ENCODE results near the gene TBC1D5. TPM values are rescaled to one million over a fixed set of nuclear protein-coding genes. Genes with fewer than 3 reads are reported as not detected.
A peak's percentile ranks its signal among the peaks of the same experiment; 100 is the strongest.
"Not testable (repeated sequence)": the region's sequence is repeated elsewhere in the genome, so short reads cannot be mapped to it uniquely, and the experiment has no call there.

Gene TBC1D5
- polyA plus RNA-seq, 1 donor from 2014 or later = 63.0 TPM

DNA sequence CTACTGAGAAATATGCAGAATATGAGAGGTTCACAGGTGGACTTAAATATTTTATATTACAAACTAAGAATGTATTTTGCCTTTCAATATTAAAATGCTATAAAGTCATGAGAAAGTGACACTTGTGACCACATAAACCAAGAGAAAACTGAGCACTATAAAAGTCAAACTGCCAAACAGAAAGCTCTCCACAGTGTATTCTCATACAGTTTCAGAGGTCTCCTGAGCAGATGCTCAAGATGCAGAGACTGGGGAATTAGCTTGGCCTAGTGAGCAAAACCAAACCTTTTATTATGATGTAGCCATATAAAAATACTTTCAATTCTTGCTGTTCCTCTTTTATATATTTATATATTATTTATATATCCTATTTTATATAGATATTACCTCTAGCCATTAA, 227.8 kb downstream of the TBC1D5 start:
- no peaks in the 10 kb centered on the region for H3K9me3 Mint-ChIP-seq
- no peak overlapping the region for H3K27ac Mint-ChIP-seq
- no peaks in the 10 kb centered on the region for H3K27me3 Mint-ChIP-seq
- H3K36me3 Mint-ChIP-seq = peaks cover 4% of the 10 kb centered on the region
- H3K4me3 Mint-ChIP-seq = no peak overlapping the region
- H3K4me1 Mint-ChIP-seq = peaks cover 12 to 36% (median 24%) of the 10 kb centered on the region in 3 donors

- Mint-ChIP-seq H3K27ac (no peak overlapping the region), H3K4me1 (peaks cover 1 to 9% (median 5%) of the 10 kb centered on the region in 3 donors), H3K36me3 (no peaks in the 10 kb centered on the region), H3K27me3 (no peaks in the 10 kb centered on the region), H3K9me3 (no peaks in the 10 kb centered on the region), H3K4me3 (no peak overlapping the region)
These were observed 232.2 kb downstream of the TBC1D5 start for GRCh38 chr3:17510265-17510664.

DNA sequence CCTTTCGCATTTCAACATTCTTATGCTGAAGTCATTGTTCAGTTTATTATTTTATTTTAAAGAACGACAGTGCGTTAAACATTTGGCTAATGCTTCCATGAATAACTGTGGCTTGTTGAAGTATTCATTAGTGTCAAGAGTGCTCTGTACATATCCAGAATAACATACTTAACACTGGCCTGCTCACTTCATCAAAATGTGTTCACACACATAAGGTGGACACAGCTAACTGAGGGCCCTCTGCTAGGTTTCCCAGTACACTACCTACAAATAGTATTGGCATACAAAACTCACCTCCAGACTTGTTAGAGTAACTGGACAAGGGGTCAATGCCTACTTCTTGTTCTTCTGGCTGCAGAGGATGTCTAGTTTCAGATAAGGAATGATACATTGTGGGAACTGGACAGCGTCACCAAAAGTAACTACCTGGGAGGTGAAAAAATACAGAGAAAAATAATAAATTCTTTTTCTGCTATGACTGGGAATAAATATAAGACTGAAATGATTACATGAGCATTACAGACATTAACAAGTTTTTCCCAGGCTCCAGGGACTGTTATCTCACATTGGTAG, 234.2 kb downstream of the TBC1D5 start:
- Mint-ChIP-seq H3K4me3 (no peak overlapping the region), H3K27me3 (no peaks in the 10 kb centered on the region), H3K4me1 (peaks cover 0 to 9% (median 1%) of the 10 kb centered on the region in 3 donors), H3K27ac (no peak overlapping the region), H3K36me3 (peaks cover 2% of the 10 kb centered on the region), H3K9me3 (no peaks in the 10 kb centered on the region)

DNA sequence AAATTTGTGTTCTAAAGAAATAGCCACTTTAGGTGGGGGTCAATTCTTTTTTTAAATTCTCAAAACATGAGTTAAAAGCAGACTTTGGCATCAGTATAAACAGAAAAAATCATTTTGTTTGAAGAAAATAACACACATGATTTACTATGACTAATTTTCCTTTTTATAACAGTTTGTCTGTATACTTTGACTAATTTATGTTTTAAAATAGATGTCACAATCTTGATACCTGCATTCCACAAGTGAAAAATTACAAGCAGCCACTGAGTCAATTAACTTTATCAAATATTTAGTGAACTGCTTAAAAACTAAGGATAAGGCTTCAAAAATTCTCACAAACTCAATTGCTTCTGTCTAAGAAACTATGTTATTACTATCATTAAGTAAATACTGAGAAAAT, 235.0 kb downstream of the TBC1D5 start:
- H3K36me3 Mint-ChIP-seq = peaks cover 2% of the 10 kb centered on the region
- H3K27ac Mint-ChIP-seq = no peak overlapping the region
- no peaks in the 10 kb centered on the region for H3K27me3 Mint-ChIP-seq
- H3K4me3 Mint-ChIP-seq = no peak overlapping the region
- H3K4me1 Mint-ChIP-seq = peaks cover 0 to 5% (median 1%) of the 10 kb centered on the region in 3 donors
- no peaks in the 10 kb centered on the region for H3K9me3 Mint-ChIP-seq

- no peak overlapping the region for H3K4me3 Mint-ChIP-seq
- H3K27ac Mint-ChIP-seq = no peak overlapping the region
- peaks cover 0 to 4% (median 1%) of the 10 kb centered on the region in 3 donors for H3K4me1 Mint-ChIP-seq
- H3K27me3 Mint-ChIP-seq = no peaks in the 10 kb centered on the region
- H3K36me3 Mint-ChIP-seq = peaks cover 2% of the 10 kb centered on the region
- H3K9me3 Mint-ChIP-seq = no peaks in the 10 kb centered on the region
These were observed 236.6 kb downstream of the TBC1D5 start for GRCh38 chr3:17505856-17506255.

GRCh38 chr3:17501745-17502144, 240.7 kb downstream of the TBC1D5 start:
- no peaks in the 10 kb centered on the region for H3K27me3 Mint-ChIP-seq
- H3K4me3 Mint-ChIP-seq = no peak overlapping the region
- H3K9me3 Mint-ChIP-seq = peaks cover 0 to 1% (median 0%) of the 10 kb centered on the region in 3 donors
- peaks cover 6% of the 10 kb centered on the region for H3K36me3 Mint-ChIP-seq
- H3K4me1 Mint-ChIP-seq = peaks cover 0 to 2% (median 0%) of the 10 kb centered on the region in 3 donors
- H3K27ac Mint-ChIP-seq = no peak overlapping the region

DNA sequence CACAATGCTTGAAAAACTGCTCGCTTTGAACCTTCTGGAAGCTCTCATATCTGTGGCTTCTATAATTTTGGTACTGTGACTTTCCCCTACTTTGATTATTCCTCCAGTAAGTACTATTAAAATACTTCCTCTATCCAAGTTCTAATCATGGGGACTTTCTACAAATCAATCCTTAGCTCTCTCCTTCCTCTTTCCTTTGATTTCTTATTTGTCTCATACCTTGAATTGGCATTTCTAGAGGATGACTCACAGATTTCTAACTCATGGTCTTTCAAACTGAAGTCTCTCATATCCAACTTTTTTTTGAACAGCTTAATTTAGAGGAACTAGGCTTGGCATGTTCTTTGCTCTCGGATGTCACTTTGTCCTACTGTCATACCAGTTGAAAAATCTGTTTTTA, 241.8 kb downstream of the TBC1D5 start:
- Mint-ChIP-seq H3K27me3 (no peaks in the 10 kb centered on the region), H3K36me3 (peaks cover 12% of the 10 kb centered on the region), H3K4me3 (no peak overlapping the region), H3K27ac (no peak overlapping the region), H3K4me1 (peaks cover 0 to 2% (median 0%) of the 10 kb centered on the region in 3 donors), H3K9me3 (peaks cover 0 to 5% (median 0%) of the 10 kb centered on the region in 3 donors)

GRCh38 chr3:17494117-17494809, 248.2 kb downstream of the TBC1D5 start:
- H3K27ac Mint-ChIP-seq = no peak overlapping the region
- H3K9me3 Mint-ChIP-seq = peaks cover 6 to 11% (median 9%) of the 10 kb centered on the region in 3 donors
- peaks cover 0 to 2% (median 0%) of the 10 kb centered on the region in 3 donors for H3K4me1 Mint-ChIP-seq
- peaks cover 19% of the 10 kb centered on the region for H3K36me3 Mint-ChIP-seq
- H3K4me3 Mint-ChIP-seq = no peak overlapping the region
- H3K27me3 Mint-ChIP-seq = no peaks in the 10 kb centered on the region

GRCh38 chr3:17491601-17492000, 250.8 kb downstream of the TBC1D5 start:
- Mint-ChIP-seq H3K36me3 (peaks cover 14% of the 10 kb centered on the region), H3K27me3 (no peaks in the 10 kb centered on the region), H3K4me1 (peaks cover 0 to 2% (median 0%) of the 10 kb centered on the region in 3 donors), H3K4me3 (peak overlapping the region in 1 of 4 donors; percentile 2), H3K27ac (peak overlapping the region in 1 of 3 donors; percentile 45), H3K9me3 (peaks cover 7 to 15% (median 8%) of the 10 kb centered on the region in 3 donors)

GRCh38 chr3:17491190-17491589, 251.2 kb downstream of the TBC1D5 start:
- H3K27me3 Mint-ChIP-seq, H3K4me1 Mint-ChIP-seq: not testable (repeated sequence)
- Mint-ChIP-seq H3K36me3 (peaks cover 14% of the 10 kb centered on the region), H3K4me3 (peak overlapping the region in 1 of 4 donors; percentile 2), H3K9me3 (peaks cover 7 to 15% (median 8%) of the 10 kb centered on the region in 3 donors), H3K27ac (peak overlapping the region in 1 of 3 donors; percentile 45)

GRCh38 chr3:17489139-17489538, 253.3 kb downstream of the TBC1D5 start:
- Mint-ChIP-seq H3K27ac (peak overlapping the region in 1 of 3 donors; percentile 69), H3K4me1 (peaks cover 0 to 2% (median 0%) of the 10 kb centered on the region in 3 donors), H3K27me3 (no peaks in the 10 kb centered on the region), H3K36me3 (peaks cover 6% of the 10 kb centered on the region), H3K9me3 (peaks cover 4 to 15% (median 7%) of the 10 kb centered on the region in 3 donors), H3K4me3 (no peak overlapping the region)

GRCh38 chr3:17481116-17481515, 261.3 kb downstream of the TBC1D5 start:
- H3K36me3 Mint-ChIP-seq = peaks cover 8% of the 10 kb centered on the region
- no peak overlapping the region for H3K4me3 Mint-ChIP-seq
- H3K27me3 Mint-ChIP-seq = no peaks in the 10 kb centered on the region
- H3K4me1 Mint-ChIP-seq = peaks cover 0 to 4% (median 2%) of the 10 kb centered on the region in 3 donors
- H3K9me3 Mint-ChIP-seq = no peaks in the 10 kb centered on the region
- no peak overlapping the region for H3K27ac Mint-ChIP-seq

DNA sequence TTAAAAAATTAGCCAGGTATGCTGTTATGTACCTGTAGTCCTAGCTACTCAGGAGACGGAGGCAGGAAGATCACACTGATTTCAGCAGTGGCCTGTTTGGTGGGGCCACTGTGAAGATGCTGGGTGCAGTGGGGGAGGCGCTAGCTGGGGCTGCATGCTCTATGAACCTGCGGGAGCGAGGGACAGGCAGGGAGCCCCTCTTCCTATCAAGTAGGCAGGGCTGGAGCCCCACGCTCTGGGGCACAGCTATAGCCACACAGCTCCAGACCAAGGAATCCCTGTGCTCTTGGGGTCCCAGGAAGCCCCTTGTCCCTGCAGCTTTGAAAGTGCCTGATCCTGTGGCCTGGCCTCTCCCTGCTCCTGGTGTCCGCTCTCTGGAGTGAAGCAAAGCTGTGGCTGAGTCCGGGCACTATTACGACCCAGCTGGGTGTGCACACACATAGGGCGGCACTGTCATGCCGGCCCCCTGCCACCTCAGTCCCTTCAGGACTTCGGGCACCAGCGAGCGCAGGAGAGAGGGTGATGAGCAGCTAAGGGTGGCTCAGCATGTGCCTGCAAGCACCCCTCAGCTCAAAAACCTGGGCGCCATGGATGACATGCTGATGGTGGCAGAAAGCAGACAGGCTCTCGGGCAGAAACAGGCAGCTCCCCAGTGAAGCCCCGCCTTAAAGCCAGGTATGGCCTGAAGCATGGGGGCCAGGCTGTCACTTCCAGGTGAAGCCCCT, 262.6 kb downstream of the TBC1D5 start:
- no peaks in the 10 kb centered on the region for H3K27me3 Mint-ChIP-seq

GRCh38 chr3:17478673-17479072, 263.8 kb downstream of the TBC1D5 start:
- Mint-ChIP-seq H3K4me1 (peaks cover 4 to 9% (median 8%) of the 10 kb centered on the region in 3 donors), H3K27me3 (no peaks in the 10 kb centered on the region), H3K4me3 (no peak overlapping the region), H3K9me3 (no peaks in the 10 kb centered on the region), H3K36me3 (peaks cover 8% of the 10 kb centered on the region), H3K27ac (no peak overlapping the region)

More for the DNA sequence above, 262.6 kb downstream of the TBC1D5 start:
- Mint-ChIP-seq H3K4me3 (no peak overlapping the region), H3K9me3 (no peaks in the 10 kb centered on the region), H3K36me3 (peaks cover 8% of the 10 kb centered on the region), H3K27ac (no peak overlapping the region), H3K4me1 (peaks cover 4 to 8% (median 5%) of the 10 kb centered on the region in 3 donors)

DNA sequence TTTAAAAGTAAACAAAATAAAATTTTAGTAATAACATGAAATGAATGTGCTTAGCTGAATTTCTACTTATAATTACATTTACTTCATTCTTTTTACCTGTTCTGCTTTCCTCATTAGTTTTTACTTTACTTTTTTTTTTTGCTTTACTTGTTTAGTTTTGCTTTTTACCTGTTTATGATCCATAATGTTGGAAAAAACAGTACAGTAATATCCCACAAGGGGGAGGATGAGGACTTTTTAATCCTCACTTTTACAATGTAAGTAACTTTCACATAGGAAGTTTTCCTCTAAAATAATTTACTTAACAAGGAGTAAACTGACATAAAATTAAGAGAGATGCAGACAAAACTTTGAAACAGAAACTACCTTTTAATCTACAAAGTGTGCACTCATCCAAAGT, 268.7 kb downstream of the TBC1D5 start:
- H3K9me3 Mint-ChIP-seq = no peaks in the 10 kb centered on the region
- H3K4me3 Mint-ChIP-seq = no peak overlapping the region
- H3K27me3 Mint-ChIP-seq = no peaks in the 10 kb centered on the region
- peaks cover 5 to 12% (median 7%) of the 10 kb centered on the region in 3 donors for H3K4me1 Mint-ChIP-seq
- H3K27ac Mint-ChIP-seq = no peak overlapping the region
- H3K36me3 Mint-ChIP-seq = no peaks in the 10 kb centered on the region
